OCI-LY7 (cell line): ENCODE results near the gene SERPINB5. TPM values are rescaled to one million over a fixed set of nuclear protein-coding genes. Genes with fewer than 3 reads are reported as not detected.

Experiments used
- BruUV-seq: library from RNA; stranded (reverse); fragments of 400-500 nt; replicated peaks from 2 replicates; lab custom pipeline; 2021; lab: Mats Ljungman, UMichigan
- CTCF ChIA-PET: fragments of 300-600 bp; sonication (Branson Sonifier 250); formaldehyde crosslinking; loops from one replicate; lab custom pipeline; 2022; ENCODE audit warnings: antibody characterized with exemption; ENCODE audit not compliant: unreplicated experiment; lab: Charles Lee
- POLR2A ChIA-PET: fragments of 300-600 bp; sonication (Branson Sonifier 250); formaldehyde crosslinking; loops from one replicate; lab custom pipeline; 2022; ENCODE audit warnings: antibody characterized with exemption; lab: Charles Lee
- DNase-seq: peaks from one replicate; pipeline ENCODE4 v3.0.0-alpha.2; 2015; ENCODE audit warnings: low spot score
- H2AFZ ChIP-seq: fragments of 200-600 bp; sonication (generic), shearing (Covaris generic); 2 replicates; pipeline ENCODE4 v1.6.1; 2014; ENCODE audit warnings: mild to moderate bottlenecking, antibody characterized with exemption, low read length, moderate library complexity
- H3K27ac ChIP-seq: fragments of 200-600 bp; sonication (generic); 2 replicates; pipeline ENCODE4 v1.5.1; 2014; ENCODE audit warnings: mixed run types, low read depth, mild to moderate bottlenecking, moderate library complexity, low read length, inconsistent platforms; ENCODE audit not compliant: poor library complexity, severe bottlenecking
- H3K36me3 ChIP-seq: fragments of 200-600 bp; sonication (generic); 2 replicates; pipeline ENCODE4 v1.6.1; 2014; ENCODE audit warnings: mild to moderate bottlenecking, antibody characterized with exemption, low read length, moderate library complexity, mixed read lengths; ENCODE audit not compliant: insufficient read depth
- H3K4me1 ChIP-seq: fragments of 200-600 bp; sonication (generic); 2 replicates; pipeline ENCODE4 v1.5.1; 2014; ENCODE audit warnings: mild to moderate bottlenecking, low read length; ENCODE audit not compliant: insufficient read depth, poor library complexity, severe bottlenecking
- H3K4me2 ChIP-seq: fragments of 200-600 bp; sonication (generic); 2 replicates; pipeline ENCODE4 v1.6.1; 2014; ENCODE audit warnings: mild to moderate bottlenecking, low read length
- H3K4me3 ChIP-seq: fragments of 200-600 bp; sonication (generic); 2 replicates; pipeline ENCODE4 v1.5.1; 2014; ENCODE audit warnings: mild to moderate bottlenecking, low read depth, low read length; ENCODE audit not compliant: poor library complexity, severe bottlenecking
- H3K79me2 ChIP-seq: fragments of 200-600 bp; sonication (generic); 2 replicates; pipeline ENCODE4 v1.6.1; 2016; ENCODE audit warnings: low read depth, mild to moderate bottlenecking, low read length, moderate library complexity, mixed read lengths; ENCODE audit not compliant: insufficient read depth
- H3K9me2 ChIP-seq: fragments of 200-600 bp; sonication (generic); 2 replicates; pipeline ENCODE4 v1.6.1; 2016; ENCODE audit warnings: mild to moderate bottlenecking, low read length, mixed read lengths; ENCODE audit not compliant: insufficient read depth
- H3K9me3 ChIP-seq: fragments of 200-600 bp; sonication (generic); 2 replicates; pipeline ENCODE4 v1.6.1; 2014; ENCODE audit warnings: mild to moderate bottlenecking, mixed run types, low read length, mixed read lengths
- H4K20me1 ChIP-seq: fragments of 200-600 bp; sonication (generic); 2 replicates; pipeline ENCODE4 v1.6.1; 2014; ENCODE audit warnings: mild to moderate bottlenecking, antibody characterized with exemption, low read length, moderate library complexity, mixed read lengths; ENCODE audit not compliant: insufficient read depth
- CTCF ChIP-seq: fragments of 200-600 bp; sonication (generic); conservative IDR thresholded peaks from 2 replicates; pipeline ENCODE4 v1.5.1; 2014; ENCODE audit warnings: mild to moderate bottlenecking, antibody characterized with exemption, low read length, moderate library complexity, mixed read lengths
- EZH2phosphoT487 ChIP-seq: fragments of 200-600 bp; sonication (generic); IDR thresholded peaks from 2 replicates; pipeline ENCODE4 v1.6.1; 2018; ENCODE audit warnings: low read depth, borderline replicate concordance, mild to moderate bottlenecking, mixed run types, antibody characterized with exemption, low read length, moderate library complexity, mixed read lengths
- intact Hi-C: fragments of 100-400 bp; cut with micrococcal nuclease; formaldehyde crosslinking; loops from one replicate; pipeline ENCODE4 v1.10.0; 2022; ENCODE audit not compliant: unreplicated experiment
- total RNA-seq, 2 experiments: library from RNA; depleted of rRNA in 1 of 2; stranded (reverse); fragments of >200 nt in 1 of 2; shearing (Covaris generic) in 1 of 2; gene quantifications; 2 replicates each; pipeline ENCODE4 v1.2.3, GENCODE V29; 2014 to 2022

SERPINB5 gene
- total RNA-seq, 2 experiments from 2014 or later, result not detected

DNA sequence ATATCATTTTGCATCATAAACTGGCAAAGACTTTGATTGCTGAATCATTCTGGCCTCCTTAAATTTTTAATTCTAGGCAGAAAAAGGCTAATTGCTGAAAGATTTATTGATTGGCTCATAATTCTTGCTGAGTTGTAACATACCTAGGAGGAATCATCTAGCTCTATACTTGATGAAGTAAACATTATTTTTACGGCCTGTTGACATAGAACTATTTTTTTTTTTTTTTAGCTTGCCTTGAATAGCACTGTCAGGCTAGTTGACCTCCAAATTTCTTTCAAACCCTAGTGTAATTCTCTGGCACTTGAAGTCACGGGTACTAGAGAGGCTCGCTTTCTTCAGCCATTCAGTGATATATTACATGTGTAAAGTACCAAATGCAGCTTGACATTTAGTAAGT, 68.2 kb downstream of the SERPINB5 start:
- no TSS peak for BruUV-seq
- intact Hi-C loops, result no loop called here
- ChIA-PET POLR2A (interaction anchor here (0.6 kb wide), 1 partner anchor 21 kb away, joined by 3 read pairs; no protein-coding TSS in a partner anchor), CTCF (no interaction called here)
- H3K27ac ChIP-seq, result no peak overlapping the region
- no peaks in the 10 kb centered on the region for H3K79me2 ChIP-seq
- no peaks in the 10 kb centered on the region for H3K9me2 ChIP-seq
- no peak overlapping the region for H3K4me2 ChIP-seq
- H4K20me1 ChIP-seq, result no peaks in the 10 kb centered on the region
- no peaks in the 10 kb centered on the region for H3K9me3 ChIP-seq
- no peak for DNase-seq
- no peak overlapping the region for H2AFZ ChIP-seq
- TF ChIP-seq EZH2phosphoT487 (no peak), CTCF (no peak)
- no peak overlapping the region for H3K4me3 ChIP-seq
- H3K36me3 ChIP-seq, result no peaks in the 10 kb centered on the region
- no peaks in the 10 kb centered on the region for H3K4me1 ChIP-seq

DNA sequence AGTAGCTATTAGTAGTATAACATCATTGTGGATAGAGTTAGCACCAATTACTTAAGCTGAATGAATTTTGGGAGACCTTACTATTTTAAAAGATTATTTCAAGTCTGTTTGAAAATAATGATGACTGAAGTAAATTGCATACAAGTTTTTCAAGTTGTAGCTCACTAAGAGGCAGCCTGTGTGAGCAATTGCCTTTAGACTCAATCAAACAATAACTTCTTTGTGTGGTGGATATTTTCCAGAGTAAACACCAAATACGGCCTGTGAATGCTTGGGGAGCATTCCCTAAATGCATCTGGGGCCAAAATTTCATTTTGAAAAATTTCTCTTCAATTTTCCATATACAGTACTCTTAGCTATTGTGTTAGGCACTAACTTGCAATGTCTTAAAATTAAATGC, 73.3 kb downstream of the SERPINB5 start:
- Histone ChIP-seq H4K20me1 (no peaks in the 10 kb centered on the region), H3K79me2 (no peaks in the 10 kb centered on the region), H3K27ac (no peak overlapping the region), H3K4me2 (no peak overlapping the region), H2AFZ (no peak overlapping the region), H3K36me3 (no peaks in the 10 kb centered on the region), H3K4me3 (no peak overlapping the region), H3K9me3 (no peaks in the 10 kb centered on the region), H3K9me2 (no peaks in the 10 kb centered on the region), H3K4me1 (peaks cover 12% of the 10 kb centered on the region)
- DNase-seq, result no peak
- POLR2A ChIA-PET, result interaction anchor here (0.9 kb wide), 1 partner anchor 25 kb away, joined by 3 read pairs; no protein-coding TSS in a partner anchor
- intact Hi-C loops, result no loop called here
- no TSS peak for BruUV-seq
- CTCF ChIA-PET, result no interaction called here
- TF ChIP-seq EZH2phosphoT487 (no peak), CTCF (no peak)

DNA sequence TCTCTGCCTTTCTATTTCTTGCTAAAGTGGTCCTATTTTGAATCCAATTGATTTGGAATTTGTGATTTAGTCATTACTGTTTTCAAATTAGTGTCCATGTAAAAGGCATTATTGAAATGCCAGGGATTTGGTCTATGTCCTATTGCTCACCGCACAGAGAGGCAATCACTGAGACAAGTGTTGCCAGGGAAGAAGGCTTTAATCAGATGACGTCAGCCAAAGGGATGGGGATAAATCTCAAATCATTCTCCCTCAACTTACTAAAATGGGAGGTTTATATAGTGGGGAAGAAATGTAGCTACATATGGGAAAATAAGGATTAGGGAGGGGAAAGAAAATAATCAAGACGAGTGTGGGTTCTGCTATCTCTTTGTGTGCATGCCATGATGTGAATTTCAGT, 75.0 kb downstream of the SERPINB5 start:
- H3K4me3 ChIP-seq, result no peak overlapping the region
- no peak overlapping the region for H3K4me2 ChIP-seq
- H3K79me2 ChIP-seq, result no peaks in the 10 kb centered on the region
- no TSS peak for BruUV-seq
- CTCF ChIA-PET, result interaction anchor here (1.1 kb wide), 1 partner anchor 9 kb away, joined by 4 read pairs; the partner anchor contains the start of gene SERPINB12
- no peak for DNase-seq
- H3K4me1 ChIP-seq, result peaks cover 12% of the 10 kb centered on the region
- H3K9me2 ChIP-seq, result no peaks in the 10 kb centered on the region
- no peaks in the 10 kb centered on the region for H4K20me1 ChIP-seq
- H3K27ac ChIP-seq, result no peak overlapping the region
- no peaks in the 10 kb centered on the region for H3K36me3 ChIP-seq
- H3K9me3 ChIP-seq, result no peaks in the 10 kb centered on the region
- no peak overlapping the region for H2AFZ ChIP-seq
- POLR2A ChIA-PET, result no interaction called here
- TF ChIP-seq CTCF, result no peak
- TF ChIP-seq EZH2phosphoT487, result no peak
- intact Hi-C loops, result no loop called here
